ENCODE measurements around the gene DNAAF1.

DNAAF1 gene

DNA sequence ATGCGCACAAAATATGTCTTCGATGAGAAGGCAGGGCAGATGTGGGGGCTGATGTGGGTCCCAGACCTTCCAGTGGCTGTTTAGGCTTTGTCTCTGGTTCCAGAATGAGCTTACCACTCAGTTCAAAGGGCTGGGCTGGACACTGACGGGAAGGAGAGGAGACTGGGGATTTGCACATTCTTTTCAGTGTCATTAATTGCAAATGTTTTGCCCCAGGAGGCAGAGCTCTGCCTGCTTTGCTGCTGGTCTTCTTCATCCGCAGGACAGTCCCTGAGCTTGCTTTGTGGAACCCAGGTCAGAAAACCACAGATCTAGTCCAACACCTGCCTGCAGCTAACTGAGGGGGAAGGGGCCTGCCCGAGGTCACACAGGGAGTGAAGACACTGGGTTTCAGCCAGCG is 73.8 kb downstream of the DNAAF1 start:
- TF ChIP-seq, protein P1, sequence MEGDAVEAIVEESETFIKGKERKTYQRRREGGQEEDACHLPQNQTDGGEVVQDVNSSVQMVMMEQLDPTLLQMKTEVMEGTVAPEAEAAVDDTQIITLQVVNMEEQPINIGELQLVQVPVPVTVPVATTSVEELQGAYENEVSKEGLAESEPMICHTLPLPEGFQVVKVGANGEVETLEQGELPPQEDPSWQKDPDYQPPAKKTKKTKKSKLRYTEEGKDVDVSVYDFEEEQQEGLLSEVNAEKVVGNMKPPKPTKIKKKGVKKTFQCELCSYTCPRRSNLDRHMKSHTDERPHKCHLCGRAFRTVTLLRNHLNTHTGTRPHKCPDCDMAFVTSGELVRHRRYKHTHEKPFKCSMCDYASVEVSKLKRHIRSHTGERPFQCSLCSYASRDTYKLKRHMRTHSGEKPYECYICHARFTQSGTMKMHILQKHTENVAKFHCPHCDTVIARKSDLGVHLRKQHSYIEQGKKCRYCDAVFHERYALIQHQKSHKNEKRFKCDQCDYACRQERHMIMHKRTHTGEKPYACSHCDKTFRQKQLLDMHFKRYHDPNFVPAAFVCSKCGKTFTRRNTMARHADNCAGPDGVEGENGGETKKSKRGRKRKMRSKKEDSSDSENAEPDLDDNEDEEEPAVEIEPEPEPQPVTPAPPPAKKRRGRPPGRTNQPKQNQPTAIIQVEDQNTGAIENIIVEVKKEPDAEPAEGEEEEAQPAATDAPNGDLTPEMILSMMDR (IDR thresholded peaks at IDR 0.05; ENCODE audit: low read depth, low read length, missing control alignments): no peak
- H3K4me3 ChIP-seq (ENCODE audit: low read depth, low read length): no peak overlapping the region
- DNase-seq (ENCODE audit: low read depth): no peak

GRCh38 chr16:84220851-84221250 is 75.7 kb downstream of the DNAAF1 start:
- H3K4me3 ChIP-seq (ENCODE audit: low read depth, low read length): no peak overlapping the region
- no peak for DNase-seq (ENCODE audit: low read depth)
- TF ChIP-seq, protein P1 (IDR thresholded peaks at IDR 0.05; ENCODE audit: low read depth, low read length, missing control alignments): no peak

GRCh38 chr16:84223456-84223855 is 78.3 kb downstream of the DNAAF1 start:
- no peak for DNase-seq (ENCODE audit: low read depth)
- H3K4me3 ChIP-seq (ENCODE audit: low read depth, low read length): no peak overlapping the region
- TF ChIP-seq, protein P1 (IDR thresholded peaks at IDR 0.05; ENCODE audit: low read depth, low read length, missing control alignments): no peak

DNA sequence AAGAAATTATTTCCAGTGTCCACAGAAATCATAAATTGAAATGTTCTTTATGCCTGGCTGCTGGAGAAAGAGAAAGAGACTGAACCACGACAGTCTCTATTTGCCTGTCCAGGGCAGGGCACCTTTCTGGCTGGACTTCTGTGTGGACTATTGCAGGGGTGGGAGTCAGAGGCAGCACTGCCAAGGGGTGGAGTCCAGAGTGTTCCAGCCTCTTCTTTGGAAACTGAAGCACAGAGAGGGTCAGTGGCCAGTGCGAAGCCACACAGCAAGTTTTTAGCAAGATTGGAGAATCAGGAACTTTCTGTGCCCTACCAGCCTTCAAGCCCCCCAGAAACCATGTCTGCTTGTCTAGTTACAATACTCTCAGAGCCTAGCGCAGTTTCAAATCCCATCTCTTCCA is 79.4 kb downstream of the DNAAF1 start:
- H3K4me3 ChIP-seq (ENCODE audit: low read depth, low read length): no peak overlapping the region
- DNase-seq (ENCODE audit: low read depth): no peak
- TF ChIP-seq, protein P1 (IDR thresholded peaks at IDR 0.05; ENCODE audit: low read depth, low read length, missing control alignments): no peak

GRCh38 chr16:84225126-84225525 is 80.0 kb downstream of the DNAAF1 start:
- TF ChIP-seq, protein P1 (IDR thresholded peaks at IDR 0.05; ENCODE audit: low read depth, low read length, missing control alignments): no peak
- H3K4me3 ChIP-seq (ENCODE audit: low read depth, low read length): no peak overlapping the region
- no peak for DNase-seq (ENCODE audit: low read depth)

DNA sequence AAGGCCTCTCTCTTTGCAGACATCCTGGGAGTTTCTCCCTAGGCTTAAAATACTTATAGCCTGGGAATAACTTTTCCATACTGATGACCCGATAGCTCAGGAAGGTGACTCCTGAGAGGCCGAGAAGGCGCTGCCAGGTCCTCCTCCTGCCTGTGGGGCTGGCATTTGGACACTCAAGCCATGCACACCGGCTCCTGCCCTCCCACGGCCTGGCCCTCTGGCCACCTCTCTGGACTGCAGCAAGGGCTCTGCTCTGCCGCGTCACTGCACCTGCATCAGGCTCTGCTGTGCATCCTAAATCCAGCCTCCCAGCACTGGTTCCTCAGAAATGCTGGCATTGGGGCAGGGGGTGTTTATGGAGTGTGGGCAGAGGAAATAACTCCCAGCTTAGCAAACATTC is 80.5 kb downstream of the DNAAF1 start:
- no peak overlapping the region for H3K4me3 ChIP-seq (ENCODE audit: low read depth, low read length)
- DNase-seq (ENCODE audit: low read depth): no peak
- TF ChIP-seq, protein P1 (IDR thresholded peaks at IDR 0.05; ENCODE audit: low read depth, low read length, missing control alignments): no peak

GRCh38 chr16:84226026-84226425 is 80.9 kb downstream of the DNAAF1 start:
- DNase-seq (ENCODE audit: low read depth): no peak
- H3K4me3 ChIP-seq (ENCODE audit: low read depth, low read length): no peak overlapping the region
- TF ChIP-seq, protein P1 (IDR thresholded peaks at IDR 0.05; ENCODE audit: low read depth, low read length, missing control alignments): no peak
